ENCODE data around the gene CAPN9. TPM values are rescaled to one million over a fixed set of nuclear protein-coding genes. Genes with fewer than 3 reads are reported as not detected.

CAPN9 gene
- total RNA-seq, 6 experiments from 2014 or later = not detected

DNA sequence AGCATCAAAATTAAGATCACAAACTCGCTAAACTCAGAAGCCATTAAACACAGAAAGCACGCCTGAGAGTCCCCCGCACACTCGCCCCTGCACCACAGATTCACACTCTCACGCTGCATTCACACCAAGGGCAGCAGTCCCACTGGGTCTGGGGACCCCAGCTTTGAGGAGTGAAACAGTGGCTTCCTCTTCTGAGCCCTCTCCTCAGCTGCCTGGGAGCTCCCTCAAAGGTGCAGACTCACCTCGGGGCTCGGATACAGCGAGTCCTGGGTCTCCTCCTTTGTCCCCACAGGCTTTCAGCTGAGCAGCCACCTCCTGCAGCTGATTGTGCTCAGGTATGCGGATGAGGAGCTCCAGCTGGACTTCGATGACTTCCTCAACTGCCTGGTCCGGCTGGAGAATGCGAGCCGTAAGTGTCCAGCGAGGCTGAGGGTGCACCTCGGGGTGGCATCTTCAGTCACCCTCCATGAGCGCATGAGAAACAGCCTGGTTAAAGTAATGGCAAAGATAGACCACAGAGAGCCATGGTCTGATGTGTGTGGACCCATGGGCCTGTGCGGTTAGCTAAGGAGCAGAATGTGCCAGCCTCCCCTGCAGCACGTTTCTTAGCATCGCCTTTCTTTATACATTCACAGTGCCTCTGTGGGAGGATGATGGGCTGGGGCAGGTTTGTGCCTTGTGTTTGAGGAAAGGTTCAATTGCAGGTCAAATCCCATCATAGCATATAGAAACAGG lies 47.9 kb downstream of the CAPN9 start:
- TF ChIP-seq, protein P1, sequence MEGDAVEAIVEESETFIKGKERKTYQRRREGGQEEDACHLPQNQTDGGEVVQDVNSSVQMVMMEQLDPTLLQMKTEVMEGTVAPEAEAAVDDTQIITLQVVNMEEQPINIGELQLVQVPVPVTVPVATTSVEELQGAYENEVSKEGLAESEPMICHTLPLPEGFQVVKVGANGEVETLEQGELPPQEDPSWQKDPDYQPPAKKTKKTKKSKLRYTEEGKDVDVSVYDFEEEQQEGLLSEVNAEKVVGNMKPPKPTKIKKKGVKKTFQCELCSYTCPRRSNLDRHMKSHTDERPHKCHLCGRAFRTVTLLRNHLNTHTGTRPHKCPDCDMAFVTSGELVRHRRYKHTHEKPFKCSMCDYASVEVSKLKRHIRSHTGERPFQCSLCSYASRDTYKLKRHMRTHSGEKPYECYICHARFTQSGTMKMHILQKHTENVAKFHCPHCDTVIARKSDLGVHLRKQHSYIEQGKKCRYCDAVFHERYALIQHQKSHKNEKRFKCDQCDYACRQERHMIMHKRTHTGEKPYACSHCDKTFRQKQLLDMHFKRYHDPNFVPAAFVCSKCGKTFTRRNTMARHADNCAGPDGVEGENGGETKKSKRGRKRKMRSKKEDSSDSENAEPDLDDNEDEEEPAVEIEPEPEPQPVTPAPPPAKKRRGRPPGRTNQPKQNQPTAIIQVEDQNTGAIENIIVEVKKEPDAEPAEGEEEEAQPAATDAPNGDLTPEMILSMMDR (IDR thresholded peaks at IDR 0.05) = no peak
- no peak for DNase-seq
- H3K4me1 Mint-ChIP-seq (ENCODE audit: low read depth) = no peaks in the 10 kb centered on the region
- no peak overlapping the region for H3K4me3 Mint-ChIP-seq
- no peaks in the 10 kb centered on the region for H3K36me3 Mint-ChIP-seq (ENCODE audit: low read depth)
- H3K27ac Mint-ChIP-seq = no peak overlapping the region
- H3K9me3 Mint-ChIP-seq = no peaks in the 10 kb centered on the region
- H3K27me3 Mint-ChIP-seq (ENCODE audit: insufficient read depth) = peaks cover 5% of the 10 kb centered on the region

DNA sequence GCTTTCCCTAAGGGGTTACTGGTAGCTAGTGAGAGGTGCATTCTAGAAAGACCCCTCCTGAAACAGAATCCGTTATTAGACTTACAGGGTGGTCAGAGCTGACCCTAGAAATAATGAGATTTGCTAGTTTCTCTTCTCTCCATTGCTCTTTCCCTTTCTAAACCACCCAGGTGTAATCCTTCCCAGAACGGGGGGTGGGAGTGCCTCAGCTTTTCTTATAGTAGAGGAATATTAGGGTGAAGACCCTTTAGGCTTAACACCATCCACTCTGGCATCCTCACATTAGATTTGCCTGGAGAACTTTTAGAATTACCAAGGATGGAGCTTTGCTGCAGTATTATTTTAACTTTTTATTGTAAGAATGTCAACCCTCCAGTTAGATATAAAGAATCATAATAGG lies 49.4 kb downstream of the CAPN9 start:
- DNase-seq = no peak
- TF ChIP-seq, protein P1 (IDR thresholded peaks at IDR 0.05) = no peak
- Mint-ChIP-seq H3K4me3 (no peak overlapping the region), H3K27me3 (ENCODE audit: insufficient read depth) (peaks cover 11% of the 10 kb centered on the region), H3K36me3 (ENCODE audit: low read depth) (no peaks in the 10 kb centered on the region), H3K9me3 (no peaks in the 10 kb centered on the region), H3K4me1 (ENCODE audit: low read depth) (no peaks in the 10 kb centered on the region), H3K27ac (no peak overlapping the region)

DNA sequence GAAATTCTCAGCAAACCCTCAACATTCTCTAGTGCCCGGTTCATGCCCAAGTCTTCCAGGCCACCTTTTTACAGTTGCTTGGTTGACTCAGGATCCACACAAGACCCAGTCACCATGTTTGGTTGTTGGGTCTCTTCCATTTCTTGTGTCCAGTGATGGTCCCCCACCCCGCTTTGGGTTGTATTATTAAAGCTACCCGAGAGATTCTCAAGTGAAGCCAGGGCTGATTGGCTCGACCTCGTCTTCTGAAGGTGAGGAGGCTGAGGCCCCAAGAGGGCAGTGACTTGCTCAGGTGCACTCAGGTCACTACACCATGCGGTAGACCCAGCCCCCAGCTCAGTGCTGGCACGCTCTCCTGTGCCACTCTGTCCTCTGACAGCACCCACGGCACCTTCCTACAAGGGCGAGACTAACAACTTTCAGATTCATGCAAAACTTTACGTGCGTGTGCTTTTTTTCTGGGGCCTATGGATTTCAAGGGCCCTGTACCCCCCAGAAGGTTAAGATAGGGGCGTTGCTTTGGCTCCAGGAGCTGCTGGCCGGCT lies 50.3 kb downstream of the CAPN9 start:
- H3K9me3 Mint-ChIP-seq = no peaks in the 10 kb centered on the region
- TF ChIP-seq, protein P1 (IDR thresholded peaks at IDR 0.05) = no peak

GRCh38 chr1:230797942-230798365 lies 50.8 kb downstream of the CAPN9 start:
- peak; percentile 68 for DNase-seq
- Mint-ChIP-seq H3K4me3 (no peak overlapping the region; the same call in 1 of the 2 replicates), H3K27ac (no peak overlapping the region), H3K9me3 (no peaks in the 10 kb centered on the region), H3K36me3 (ENCODE audit: low read depth) (no peaks in the 10 kb centered on the region), H3K4me1 (ENCODE audit: low read depth) (no peaks in the 10 kb centered on the region), H3K27me3 (ENCODE audit: insufficient read depth) (peaks cover 8% of the 10 kb centered on the region)
- TF ChIP-seq, protein P1 (IDR thresholded peaks at IDR 0.05) = peak; percentile 85

More for the DNA sequence above, 50.3 kb downstream of the CAPN9 start:
- no peak overlapping the region for H3K27ac Mint-ChIP-seq
- DNase-seq = no peak
- H3K4me1 Mint-ChIP-seq (ENCODE audit: low read depth) = no peaks in the 10 kb centered on the region
- H3K36me3 Mint-ChIP-seq (ENCODE audit: low read depth) = no peaks in the 10 kb centered on the region
- H3K27me3 Mint-ChIP-seq (ENCODE audit: insufficient read depth) = peaks cover 11% of the 10 kb centered on the region
- H3K4me3 Mint-ChIP-seq = no peak overlapping the region

GRCh38 chr1:230798491-230798890 lies 51.3 kb downstream of the CAPN9 start:
- Mint-ChIP-seq H3K4me1 (ENCODE audit: low read depth) (no peaks in the 10 kb centered on the region), H3K27me3 (ENCODE audit: insufficient read depth) (peaks cover 7% of the 10 kb centered on the region), H3K27ac (no peak overlapping the region), H3K36me3 (ENCODE audit: low read depth) (no peaks in the 10 kb centered on the region), H3K9me3 (no peaks in the 10 kb centered on the region), H3K4me3 (no peak overlapping the region)
- TF ChIP-seq, protein P1 (IDR thresholded peaks at IDR 0.05) = no peak
- no peak for DNase-seq

All from HFFc6 (cell line).